ENCODE results near the gene PCDHGA6. TPM values are rescaled to one million over a fixed set of nuclear protein-coding genes. Genes with fewer than 3 reads are reported as not detected.
"Not testable (repeated sequence)": the region's sequence is repeated elsewhere in the genome, so short reads cannot be mapped to it uniquely, and the experiment has no call there.

Gene PCDHGA6
- polyA plus RNA-seq, 3 donors = 0.45 to 1.3 (median 0.83) TPM

- H3K27ac ChIP-seq (ENCODE audit: low read depth, low read length) = no peak within 1 kb of the TSS
- 15 to 19% (median 15%) methylated on average over 31 of the region's 31 CpGs for WGBS, 3 donors
Observed at GRCh38 chr5:141412854-141413539, 39.3 kb downstream of the PCDHGA6 start, which contains the start of gene PCDHGA10. Gene PCDHGA10, plus strand, starts transcription at chr5:141412987. Its CDS starts 189 bp downstream, at chr5:141413176.

- 15 to 18% (median 16%) methylated on average over 25 of the region's 25 CpGs for WGBS, 3 donors
- no peak overlapping the region for H3K27ac ChIP-seq (ENCODE audit: low read depth, low read length)
Observed at GRCh38 chr5:141413540-141414069, 39.9 kb downstream of the PCDHGA6 start.

- H3K27ac ChIP-seq (ENCODE audit: low read depth, low read length) = not testable (repeated sequence)
- 26 to 29% (median 26%) methylated on average over 37 to 46 of the region's 46 CpGs for WGBS, 3 donors
Observed at GRCh38 chr5:141414548-141415274, 41.0 kb downstream of the PCDHGA6 start.

- 21 to 29% (median 23%) methylated on average over 24 of the region's 24 CpGs for WGBS, 3 donors
- H3K27ac ChIP-seq (ENCODE audit: low read depth, low read length) = not testable (repeated sequence)
Observed at GRCh38 chr5:141415275-141415618, 41.6 kb downstream of the PCDHGA6 start.

GRCh38 chr5:141417494-141418172 is 43.9 kb downstream of the PCDHGA6 start, which contains the start of gene PCDHGB7:
Gene PCDHGB7, plus strand, starts transcription at chr5:141417677. Its CDS starts 183 bp downstream, at chr5:141417860.
- H3K27ac ChIP-seq (ENCODE audit: low read depth, low read length) = not testable (repeated sequence)
- WGBS, 3 donors = 6 to 10% (median 7%) methylated on average over 39 to 47 of the region's 47 CpGs

- 21 to 31% (median 30%) methylated on average over 74 of the region's 74 CpGs for WGBS, 3 donors
- no peak overlapping the region for H3K27ac ChIP-seq (ENCODE audit: low read depth, low read length)
Observed at GRCh38 chr5:141419074-141419880, 45.6 kb downstream of the PCDHGA6 start.

- no peak within 1 kb of the TSS for H3K27ac ChIP-seq (ENCODE audit: low read depth, low read length)
- WGBS, 3 donors = 9 to 11% (median 10%) methylated on average over 42 of the region's 42 CpGs
Observed at GRCh38 chr5:141420855-141421488, 47.3 kb downstream of the PCDHGA6 start, which contains the start of gene PCDHGA11. Gene PCDHGA11, plus strand, starts transcription at chr5:141421051. Its CDS starts 177 bp downstream, at chr5:141421228.

- H3K27ac ChIP-seq (ENCODE audit: low read depth, low read length) = no peak overlapping the region
- WGBS, 3 donors = 8 to 13% (median 13%) methylated on average over 13 of the region's 13 CpGs
Observed at GRCh38 chr5:141421489-141421855, 47.8 kb downstream of the PCDHGA6 start.

GRCh38 chr5:141422742-141423291 is 49.1 kb downstream of the PCDHGA6 start:
- WGBS, 3 donors = 16 to 25% (median 23%) methylated on average over 35 to 42 of the region's 42 CpGs
- no peak overlapping the region for H3K27ac ChIP-seq (ENCODE audit: low read depth, low read length)

GRCh38 chr5:141427783-141428426 is 54.2 kb downstream of the PCDHGA6 start:
- H3K27ac ChIP-seq (ENCODE audit: low read depth, low read length) = no peak overlapping the region
- WGBS, 3 donors = 34 to 46% (median 43%) methylated on average over 53 of the region's 53 CpGs

Other genes starting within 250 kb of the PCDHGA6 start
- 1 to 10 TPM; 1.3 to 5.8 (median 1.6) TPM for gene PCDHB5, start 238.7 kb upstream of the PCDHGA6 start, polyA plus RNA-seq
- under 1 TPM in 2 of 3 donors, not detected in 1; 0.33 to 0.46 TPM for gene PCDHB6, start 223.8 kb upstream of the PCDHGA6 start, polyA plus RNA-seq
- gene PCDHB7, start 201.2 kb upstream of the PCDHGA6 start, polyA plus RNA-seq = 1 to 10 TPM in 1 of 3 donors, under 1 TPM in 2; 0.20 to 1.5 (median 0.79) TPM
- 1 to 10 TPM in 1 of 3 donors, under 1 TPM in 1, not detected in 1; 0.42 to 1.2 TPM for gene PCDHB8, start 196.1 kb upstream of the PCDHGA6 start, polyA plus RNA-seq
- 1 to 10 TPM in 1 of 3 donors, under 1 TPM in 2; 0.72 to 1.4 (median 0.90) TPM for gene PCDHB16, start 191.5 kb upstream of the PCDHGA6 start, polyA plus RNA-seq
- gene PCDHB9, start 186.7 kb upstream of the PCDHGA6 start, polyA plus RNA-seq = under 1 TPM; 0.38 to 0.88 (median 0.79) TPM
- 1 to 10 TPM in 1 of 3 donors, under 1 TPM in 2; 0.41 to 1.1 (median 0.67) TPM for gene PCDHB10, start 181.5 kb upstream of the PCDHGA6 start, polyA plus RNA-seq
- gene PCDHB11, start 174.3 kb upstream of the PCDHGA6 start, polyA plus RNA-seq = 1 to 10 TPM in 2 of 3 donors, under 1 TPM in 1; 0.45 to 1.4 (median 1.0) TPM
- gene PCDHB12, start 165.2 kb upstream of the PCDHGA6 start, polyA plus RNA-seq = 1 to 10 TPM in 2 of 3 donors, under 1 TPM in 1; 0.81 to 1.2 (median 1.2) TPM
- 1 to 10 TPM in 2 of 3 donors, under 1 TPM in 1; 0.34 to 1.7 (median 1.3) TPM for gene PCDHB13, start 160.0 kb upstream of the PCDHGA6 start, polyA plus RNA-seq
- 1 to 10 TPM; 1.3 to 2.5 (median 1.4) TPM for gene PCDHB14, start 150.5 kb upstream of the PCDHGA6 start, polyA plus RNA-seq
- 1 to 10 TPM in 2 of 3 donors, under 1 TPM in 1; 0.79 to 3.2 (median 2.0) TPM for gene PCDHB15, start 128.5 kb upstream of the PCDHGA6 start, polyA plus RNA-seq
- gene SLC25A2, start 69.8 kb upstream of the PCDHGA6 start, polyA plus RNA-seq = under 1 TPM in 1 of 3 donors, not detected in 2; 0.03 TPM
- gene TAF7, start 53.1 kb upstream of the PCDHGA6 start, polyA plus RNA-seq = 10 to 100 TPM; 32.2 to 62.0 (median 59.1) TPM
- gene PCDHGA1, start 43.4 kb upstream of the PCDHGA6 start, polyA plus RNA-seq = under 1 TPM in 2 of 3 donors, not detected in 1; 0.10 to 0.25 TPM
- 1 to 10 TPM in 1 of 3 donors, under 1 TPM in 2; 0.56 to 1.3 (median 0.89) TPM for gene PCDHGA2, start 35.1 kb upstream of the PCDHGA6 start, polyA plus RNA-seq
- under 1 TPM; 0.45 to 0.82 (median 0.54) TPM for gene PCDHGA3, start 30.1 kb upstream of the PCDHGA6 start, polyA plus RNA-seq
- gene PCDHGB1, start 23.8 kb upstream of the PCDHGA6 start, polyA plus RNA-seq = under 1 TPM; 0.11 to 0.36 (median 0.30) TPM
- gene PCDHGA4, start 18.9 kb upstream of the PCDHGA6 start, polyA plus RNA-seq = under 1 TPM; 0.34 to 0.98 (median 0.82) TPM
- under 1 TPM; 0.58 to 0.90 (median 0.71) TPM for gene PCDHGB2, start 13.9 kb upstream of the PCDHGA6 start, polyA plus RNA-seq
- gene PCDHGA5, start 9.7 kb upstream of the PCDHGA6 start, polyA plus RNA-seq = under 1 TPM; 0.34 to 0.52 (median 0.43) TPM
- under 1 TPM; 0.34 to 0.52 (median 0.40) TPM for gene PCDHGB3, start 3.6 kb upstream of the PCDHGA6 start, polyA plus RNA-seq
- gene PCDHGA7, start 8.9 kb downstream of the PCDHGA6 start, polyA plus RNA-seq = under 1 TPM; 0.11 to 0.38 (median 0.31) TPM
- gene PCDHGB4, start 13.8 kb downstream of the PCDHGA6 start, polyA plus RNA-seq = 1 to 10 TPM in 1 of 3 donors, under 1 TPM in 2; 0.34 to 1.2 (median 0.60) TPM
- gene PCDHGA8, start 18.7 kb downstream of the PCDHGA6 start, polyA plus RNA-seq = under 1 TPM; 0.07 to 0.45 (median 0.10) TPM
- gene PCDHGB5, start 24.1 kb downstream of the PCDHGA6 start, polyA plus RNA-seq = 1 to 10 TPM in 2 of 3 donors, under 1 TPM in 1; 0.11 to 3.1 (median 2.3) TPM
- under 1 TPM; 0.51 to 0.89 (median 0.67) TPM for gene PCDHGA9, start 28.9 kb downstream of the PCDHGA6 start, polyA plus RNA-seq
- 1 to 10 TPM; 1.0 to 2.4 (median 1.0) TPM for gene PCDHGB6, start 34.1 kb downstream of the PCDHGA6 start, polyA plus RNA-seq
- gene PCDHGA10, start 39.1 kb downstream of the PCDHGA6 start, polyA plus RNA-seq = 1 to 10 TPM in 1 of 3 donors, under 1 TPM in 2; 0.64 to 1.8 (median 0.79) TPM
- 1 to 10 TPM; 2.3 to 4.9 (median 2.6) TPM for gene PCDHGB7, start 43.8 kb downstream of the PCDHGA6 start, polyA plus RNA-seq
- gene PCDHGA11, start 47.2 kb downstream of the PCDHGA6 start, polyA plus RNA-seq = 1 to 10 TPM in 1 of 3 donors, under 1 TPM in 2; 0.32 to 1.1 (median 0.79) TPM
- gene PCDHGA12, start 56.6 kb downstream of the PCDHGA6 start, polyA plus RNA-seq = 1 to 10 TPM in 2 of 3 donors, under 1 TPM in 1; 0.48 to 2.0 (median 1.2) TPM
- 100 to 1,000 TPM in 1 of 3 donors, 10 to 100 TPM in 2; 21.7 to 106 (median 37.2) TPM for gene PCDHGC3, start 102.1 kb downstream of the PCDHGA6 start, polyA plus RNA-seq
- under 1 TPM; 0.05 to 0.34 (median 0.15) TPM for gene PCDHGC4, start 111.1 kb downstream of the PCDHGA6 start, polyA plus RNA-seq
- gene PCDHGC5, start 115.2 kb downstream of the PCDHGA6 start, polyA plus RNA-seq = under 1 TPM; 0.06 to 0.56 (median 0.07) TPM
- 10 to 100 TPM; 30.1 to 33.4 (median 31.9) TPM for gene DIAPH1, start 245.1 kb downstream of the PCDHGA6 start, polyA plus RNA-seq